Endothelial cell of umbilical vein (primary cell): Measurements from ENCODE around the gene TMEM130. TPM values are rescaled to one million over a fixed set of nuclear protein-coding genes. Genes with fewer than 3 reads are reported as not detected.

ENCODE experiments used
- BruUV-seq: library from RNA; stranded (reverse); fragments of 400-500 nt; replicated peaks from 2 replicates; lab custom pipeline; 2021; lab: Mats Ljungman, UMichigan
- CTCF ChIA-PET: fragments of 300-600, 350-600 bp; sonication (Branson Sonifier 250); formaldehyde crosslinking; loops from one replicate; lab custom pipeline; 2021; ENCODE audit warnings: antibody characterized with exemption, inconsistent platforms; lab: Charles Lee
- POLR2A ChIA-PET: fragments of 300-600, 350-600 bp; sonication (Branson Sonifier 250); formaldehyde crosslinking; loops from one replicate; lab custom pipeline; 2021; ENCODE audit warnings: antibody characterized with exemption, inconsistent platforms; lab: Charles Lee
- DNase-seq: peaks from one replicate; pipeline ENCODE4 v3.0.0-alpha.2; 2011; ENCODE audit warnings: low read depth, low spot score
- FAIRE-seq: peaks from 2 replicates; lab custom pipeline; 2011; peaks lifted over from hg19 to GRCh38; lab: Jason Lieb, UNC
- H2AFZ ChIP-seq: 2 replicates; pipeline ENCODE4 v1.6.0; 2012; ENCODE audit warnings: low read depth, low read length, control low read depth, inconsistent platforms
- H3K27ac ChIP-seq: 2 replicates; pipeline ENCODE4 v1.5.1; 2011; ENCODE audit warnings: low read depth, mild to moderate bottlenecking, control low read depth, low read length, moderate library complexity; ENCODE audit not compliant: insufficient read depth
- H3K27me3 ChIP-seq, 2 experiments: 2 replicates each; pipeline versions ENCODE4 v1.6.0 to v1.6.1; 2011; ENCODE audit warnings: low read length in 2 of 2, mixed read lengths in 1 of 2; ENCODE audit not compliant: control insufficient read depth in 2 of 2, insufficient read depth in 2 of 2
- H3K36me3 ChIP-seq, 2 experiments: 2 replicates in 1 of 2; 3 replicates in 1 of 2; pipeline ENCODE4 v1.5.1; 2011; ENCODE audit warnings: low read length in 2 of 2, mild to moderate bottlenecking in 1 of 2, moderate library complexity in 1 of 2; ENCODE audit not compliant: control insufficient read depth in 2 of 2, insufficient read depth in 2 of 2; ENCODE audit errors: extremely low read depth in 1 of 2
- H3K4me1 ChIP-seq: 3 replicates; pipeline ENCODE4 v1.5.1; 2011; ENCODE audit warnings: mild to moderate bottlenecking, low read length; ENCODE audit not compliant: control insufficient read depth, insufficient read depth; ENCODE audit errors: extremely low read depth
- H3K4me2 ChIP-seq: 2 replicates; pipeline ENCODE4 v1.6.1; 2011; ENCODE audit warnings: low read length, control low read depth, mixed read lengths; ENCODE audit not compliant: insufficient read depth
- H3K4me3 ChIP-seq, 3 experiments: fragments of 200-600 bp in 1 of 3; sonication (generic), shearing (Covaris generic) in 1 of 3; replicated peaks in 1 of 3; 2 replicates each; pipeline ENCODE4 v1.5.1; 2011 to 2016; ENCODE audit warnings: control low read depth in 3 of 3, low read length in 3 of 3, mild to moderate bottlenecking in 2 of 3, inconsistent platforms in 1 of 3, low read depth in 1 of 3, moderate library complexity in 1 of 3; ENCODE audit not compliant: insufficient read depth in 1 of 3
- H3K79me2 ChIP-seq: 2 replicates; pipeline ENCODE4 v1.6.0; 2012; ENCODE audit warnings: low read length, inconsistent platforms; ENCODE audit not compliant: control insufficient read depth, insufficient read depth
- H3K9ac ChIP-seq: replicated peaks from 2 replicates; pipeline ENCODE3; 2011; ENCODE audit warnings: low read length, control low read depth; ENCODE audit not compliant: insufficient read depth; ENCODE audit errors: extremely low read depth
- H3K9me1 ChIP-seq: replicated peaks from 3 replicates; pipeline ENCODE4 v1.6.0; 2011; ENCODE audit warnings: mild to moderate bottlenecking, low read length; ENCODE audit not compliant: control insufficient read depth, insufficient read depth; ENCODE audit errors: extremely low read depth
- H3K9me3 ChIP-seq: replicated peaks from 2 replicates; pipeline ENCODE4 v1.5.1; 2012; ENCODE audit warnings: low read length, inconsistent platforms; ENCODE audit not compliant: control insufficient read depth, insufficient read depth
- H4K20me1 ChIP-seq: replicated peaks from 2 replicates; pipeline ENCODE3; 2011; ENCODE audit warnings: mild to moderate bottlenecking, low read length; ENCODE audit not compliant: control insufficient read depth, insufficient read depth; ENCODE audit errors: extremely low read depth
- EZH2 ChIP-seq: IDR thresholded peaks from 2 replicates; pipeline ENCODE4 v1.6.1; 2012; ENCODE audit warnings: borderline replicate concordance, low read depth, mild to moderate bottlenecking, moderate library complexity, low read length, inconsistent platforms; ENCODE audit not compliant: severe bottlenecking
- FOS ChIP-seq: IDR thresholded peaks from 2 replicates; pipeline ENCODE4 v1.6.1; 2011; ENCODE audit warnings: mild to moderate bottlenecking, low read length, moderate library complexity, borderline replicate concordance; ENCODE audit not compliant: insufficient read depth
- GATA2 ChIP-seq: IDR thresholded peaks from 2 replicates; pipeline ENCODE4 v1.7.0; 2011; ENCODE audit warnings: low read depth, mild to moderate bottlenecking, moderate library complexity, mixed read lengths, low read length; ENCODE audit not compliant: insufficient read length, insufficient read depth
- JUN ChIP-seq: IDR thresholded peaks from 2 replicates; pipeline ENCODE4 v1.6.1; 2011; ENCODE audit warnings: borderline replicate concordance, low read depth; ENCODE audit not compliant: insufficient read length, insufficient read depth
- MAX ChIP-seq: IDR thresholded peaks from 2 replicates; pipeline ENCODE4 v1.6.1; 2011; ENCODE audit not compliant: insufficient read depth, insufficient read length
- MYC ChIP-seq: IDR thresholded peaks from one replicate; pipeline ENCODE4 v1.6.1; 2011; ENCODE audit warnings: mild to moderate bottlenecking, low read depth, low read length
- POLR2A ChIP-seq: IDR thresholded peaks from 2 replicates; pipeline ENCODE4 v1.6.1; 2012; ENCODE audit warnings: low read depth, mild to moderate bottlenecking, control low read depth, low read length
- POLR2AphosphoS5 ChIP-seq: IDR thresholded peaks from 2 replicates; pipeline ENCODE4 v1.6.1; 2012; ENCODE audit warnings: low read depth, mild to moderate bottlenecking, control low read depth, low read length, moderate library complexity; ENCODE audit not compliant: insufficient read depth
- dilution Hi-C: fragments of 300-500 bp; cut with MboI; formaldehyde crosslinking; loops from one replicate; pipeline ENCODE4 v1.15.0; 2019; ENCODE audit warnings: low sequenced_read_pairs; ENCODE audit not compliant: extremely low pct_ligation_motif_present
- intact Hi-C: fragments of 100-400 bp; cut with micrococcal nuclease; formaldehyde crosslinking; loops from one replicate; pipeline ENCODE4 v1.10.0; 2022
- polyA plus RNA-seq, 4 experiments: library from polyadenylated mRNA; depleted of rRNA in 3 of 4; stranded (reverse) in 3 of 4; unstranded in 1 of 4; fragments of >200 nt; gene quantifications; 2 replicates each; pipeline versions ENCODE4 v1.2.1 to v1.2.3, GENCODE V29; 2011 to 2012; ENCODE audit warnings: missing spikeins in 1 of 4
- total RNA-seq: library from RNA; stranded (reverse); gene quantifications from 2 replicates; pipeline ENCODE4 v1.2.3, GENCODE V29; 2021
- TF ChIP-seq, protein P1 (sequence below), 2 donors: IDR thresholded peaks; 1 replicate in 1 of 2; 2 replicates in 1 of 2; pipeline ENCODE4 v1.5.1; 2011; ENCODE audit warnings: low read length in 2 of 2, mild to moderate bottlenecking in 2 of 2, moderate library complexity in 2 of 2, control low read depth in 1 of 2, inconsistent platforms in 1 of 2, low read depth in 1 of 2; ENCODE audit not compliant: insufficient read depth in 1 of 2; ENCODE audit errors: extremely low read depth in 1 of 2

TMEM130 gene
- total and polyA plus RNA-seq, 2 donors (not counting 3 experiments of a cell fraction or from before 2014, with no cell fraction given): not detected

DNA sequence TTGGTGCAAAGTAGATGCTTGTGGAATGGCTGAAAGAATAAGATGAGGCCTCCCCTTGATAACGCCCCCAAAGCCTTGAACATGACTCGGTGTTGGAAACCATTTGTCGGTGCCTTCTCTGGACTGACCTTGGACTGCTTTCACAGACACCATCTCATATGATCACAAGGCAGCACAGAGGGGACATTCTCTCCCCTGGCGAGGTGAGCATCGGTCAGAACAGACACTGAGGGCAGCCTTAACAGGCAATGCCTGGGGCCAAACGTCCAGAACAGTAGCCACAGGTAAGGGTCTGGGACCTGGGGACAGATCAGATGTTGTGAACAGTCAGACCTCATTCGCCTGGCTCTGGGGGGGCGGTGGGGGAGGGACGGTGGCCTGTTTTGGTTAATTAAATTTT is 5.7 kb upstream of the TMEM130 start:
- intact Hi-C loops (no loop called here), dilution Hi-C loops (no loop called here)
- Histone ChIP-seq H3K4me2 (no peak overlapping the region), H3K9me3 (no peaks in the 10 kb centered on the region), H3K4me1 (peaks cover 8% of the 10 kb centered on the region), H2AFZ (no peak overlapping the region), H4K20me1 (peaks cover 2% of the 10 kb centered on the region), H3K9ac (no peak overlapping the region), H3K4me3 (no peak overlapping the region), H3K27me3 (peaks cover 5 to 6% of the 10 kb centered on the region in 2 experiments), H3K9me1 (no peaks in the 10 kb centered on the region), H3K27ac (no peak overlapping the region), H3K36me3 (no peaks in the 10 kb centered on the region), H3K79me2 (peaks cover 21% of the 10 kb centered on the region)
- DNase-seq (no peak), FAIRE-seq (no peak)
- ChIA-PET POLR2A (no interaction called here), CTCF (no interaction called here)
- TF ChIP-seq GATA2 (no peak), POLR2AphosphoS5 (no peak), JUN (no peak), FOS (no peak), MYC (no peak), EZH2 (no peak), MAX (no peak), POLR2A (no peak)
- TF ChIP-seq, protein P1, sequence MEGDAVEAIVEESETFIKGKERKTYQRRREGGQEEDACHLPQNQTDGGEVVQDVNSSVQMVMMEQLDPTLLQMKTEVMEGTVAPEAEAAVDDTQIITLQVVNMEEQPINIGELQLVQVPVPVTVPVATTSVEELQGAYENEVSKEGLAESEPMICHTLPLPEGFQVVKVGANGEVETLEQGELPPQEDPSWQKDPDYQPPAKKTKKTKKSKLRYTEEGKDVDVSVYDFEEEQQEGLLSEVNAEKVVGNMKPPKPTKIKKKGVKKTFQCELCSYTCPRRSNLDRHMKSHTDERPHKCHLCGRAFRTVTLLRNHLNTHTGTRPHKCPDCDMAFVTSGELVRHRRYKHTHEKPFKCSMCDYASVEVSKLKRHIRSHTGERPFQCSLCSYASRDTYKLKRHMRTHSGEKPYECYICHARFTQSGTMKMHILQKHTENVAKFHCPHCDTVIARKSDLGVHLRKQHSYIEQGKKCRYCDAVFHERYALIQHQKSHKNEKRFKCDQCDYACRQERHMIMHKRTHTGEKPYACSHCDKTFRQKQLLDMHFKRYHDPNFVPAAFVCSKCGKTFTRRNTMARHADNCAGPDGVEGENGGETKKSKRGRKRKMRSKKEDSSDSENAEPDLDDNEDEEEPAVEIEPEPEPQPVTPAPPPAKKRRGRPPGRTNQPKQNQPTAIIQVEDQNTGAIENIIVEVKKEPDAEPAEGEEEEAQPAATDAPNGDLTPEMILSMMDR (IDR thresholded peaks at IDR 0.05; ENCODE audit: extremely low read depth in 1 of 2, insufficient read depth in 1 of 2, low read depth in 1 of 2, low read length in 2 of 2): no peak
- BruUV-seq: no TSS peak
